GM18499 (cell line): Measurements from ENCODE around the gene PHLDA1.
A peak's percentile ranks its signal among the peaks of the same experiment; 100 is the strongest.

Experiments used
- ATAC-seq: cut with Tn5 transposase; IDR thresholded peaks from one replicate; pipeline ENCODE4 v1.9.1; 2021; ENCODE audit warnings: moderate number of reproducible peaks; ENCODE audit not compliant: insufficient read depth, unreplicated experiment

PHLDA1 gene

DNA sequence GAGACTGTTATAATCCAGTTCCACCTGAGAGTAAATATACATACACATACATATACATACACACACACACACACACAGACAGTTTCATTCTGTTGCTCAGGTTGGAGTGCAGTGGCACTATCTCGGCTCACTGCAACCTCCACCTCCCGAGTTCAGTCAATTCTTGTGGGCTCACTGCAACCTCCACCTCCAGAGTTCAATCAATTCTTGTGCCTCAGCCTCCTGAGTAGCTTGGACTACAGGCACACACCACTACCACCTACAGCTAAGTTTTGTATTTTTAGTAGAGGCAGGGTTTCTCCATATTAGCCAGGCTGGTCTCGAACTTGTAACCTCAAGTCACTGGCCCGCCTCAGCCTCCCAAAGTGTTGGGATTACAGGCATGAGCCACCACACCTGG lies 8.9 kb upstream of the PHLDA1 start:
- no peak for ATAC-seq

DNA sequence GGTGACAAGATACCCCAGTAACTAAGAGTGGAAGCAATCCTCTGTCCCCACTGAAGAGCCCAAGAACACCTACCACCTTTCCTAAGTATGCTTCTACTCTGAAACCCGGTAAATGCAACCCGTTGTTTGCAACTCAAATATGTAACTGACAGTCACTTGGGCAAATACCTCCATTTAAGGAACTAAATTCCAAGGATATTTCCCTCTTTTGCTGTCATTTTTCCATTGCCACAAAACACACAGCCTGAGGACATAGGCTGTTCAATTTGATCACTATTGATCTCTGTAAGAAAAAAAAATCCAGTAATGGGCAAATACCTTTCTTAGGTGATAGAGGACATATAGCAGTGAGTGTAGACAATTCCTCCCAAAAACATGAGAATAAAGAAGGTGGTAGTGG lies 6.6 kb upstream of the PHLDA1 start:
- no peak for ATAC-seq

DNA sequence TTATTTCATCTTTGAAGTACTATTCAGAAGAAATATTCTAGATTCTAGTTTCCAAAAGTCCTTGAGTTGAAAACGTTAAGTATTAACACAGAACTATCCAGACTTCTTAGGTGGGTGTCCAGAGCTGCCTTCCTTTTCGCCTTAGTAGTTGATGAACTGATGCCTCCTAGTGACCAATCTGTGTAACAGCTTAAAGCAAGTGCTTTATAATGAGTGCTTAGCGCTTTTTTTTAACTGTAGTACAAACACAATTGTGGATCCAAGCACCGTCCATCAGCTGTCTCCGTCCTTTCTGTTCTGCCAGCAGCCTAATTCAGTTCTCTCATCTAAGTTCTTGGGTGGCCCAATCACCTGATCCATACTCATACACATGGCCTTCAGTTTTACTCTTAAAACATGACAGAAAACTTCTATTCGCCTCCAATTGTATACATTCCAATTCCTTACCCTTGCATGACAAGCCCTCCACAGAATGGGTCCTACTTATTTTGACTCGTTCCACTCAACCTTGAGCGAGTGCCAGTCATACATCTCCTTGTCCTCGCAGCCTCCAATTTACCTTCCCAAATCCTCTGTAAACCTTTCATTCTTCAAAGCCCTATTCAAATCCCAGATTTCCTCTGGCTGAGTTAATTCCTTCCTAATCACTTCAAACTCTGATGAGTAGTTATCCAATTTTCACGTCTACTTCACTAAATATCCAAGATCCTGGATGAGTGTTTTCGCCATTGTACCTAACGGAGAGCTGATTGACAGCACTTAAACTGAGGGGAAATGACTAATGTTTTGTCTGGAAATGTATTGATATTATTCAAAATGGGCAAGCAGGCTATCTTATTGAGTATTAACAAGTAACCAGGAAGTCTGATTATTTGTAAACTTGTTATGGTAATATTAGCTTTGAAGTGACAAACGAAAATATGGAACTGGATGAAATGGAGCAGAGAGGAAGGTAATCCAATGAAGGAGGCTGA lies 5.8 kb upstream of the PHLDA1 start:
- ATAC-seq = peak; percentile 58

DNA sequence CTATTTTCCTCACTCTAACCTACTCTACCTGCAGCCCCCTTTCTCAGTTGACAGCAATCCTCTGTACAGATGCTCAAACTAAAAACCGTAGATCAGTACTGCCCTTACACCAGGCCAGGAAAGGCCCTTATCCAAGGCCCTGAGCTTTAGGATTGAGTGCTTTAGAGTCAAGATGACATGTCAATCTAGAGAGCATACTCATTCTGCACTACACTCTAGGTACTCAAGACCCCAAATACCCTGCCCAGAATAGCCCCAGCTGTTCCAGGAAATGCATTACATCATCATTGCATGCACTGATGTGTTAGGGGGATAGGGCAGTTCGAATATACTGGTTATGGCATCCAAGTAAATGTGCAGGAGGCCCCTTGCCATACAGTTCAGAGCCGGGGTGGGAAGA lies 3.5 kb upstream of the PHLDA1 start:
- no peak for ATAC-seq

DNA sequence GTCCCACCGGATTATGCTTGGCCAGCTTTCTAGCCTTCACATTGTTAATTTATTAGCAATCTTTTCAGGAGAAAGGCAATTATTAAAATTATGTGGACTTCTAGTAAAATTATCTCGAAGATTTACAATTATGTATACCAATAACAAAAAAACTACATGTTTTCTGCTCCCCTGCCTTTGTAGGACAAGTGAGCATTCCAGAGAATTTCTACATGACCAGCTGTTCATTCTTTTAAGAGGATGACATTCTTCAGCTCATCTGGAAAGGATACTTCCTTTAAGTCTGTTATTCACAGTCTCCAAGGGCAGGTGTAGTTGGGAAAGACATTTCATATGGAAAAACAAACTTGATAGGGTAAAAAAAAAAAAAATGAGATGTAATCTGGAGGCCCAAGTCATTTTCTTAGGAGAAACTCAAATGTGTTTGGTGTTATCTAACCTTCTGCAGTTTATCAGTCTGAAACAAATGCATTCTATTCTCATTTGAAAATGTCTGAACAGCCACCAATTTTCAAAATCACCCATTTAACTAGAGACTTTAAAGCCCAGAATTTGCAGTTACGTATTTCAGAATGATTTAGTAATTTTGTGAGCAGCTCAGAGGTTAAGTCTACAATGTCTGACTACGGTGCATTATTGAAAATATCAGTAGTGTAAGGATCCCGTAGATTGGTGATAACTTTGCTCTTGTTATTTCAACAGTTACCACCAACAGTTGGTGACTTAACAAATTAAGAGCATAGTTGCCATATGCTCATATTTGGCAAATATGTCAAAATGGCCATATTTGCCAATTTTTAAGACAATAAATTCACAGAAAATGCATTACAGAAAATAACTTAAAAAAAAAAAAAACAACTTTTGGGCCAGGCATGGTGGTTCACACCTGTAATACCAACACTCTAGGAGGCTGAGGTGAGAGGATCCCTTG lies 1.8 kb upstream of the PHLDA1 start:
- no peak for ATAC-seq

DNA sequence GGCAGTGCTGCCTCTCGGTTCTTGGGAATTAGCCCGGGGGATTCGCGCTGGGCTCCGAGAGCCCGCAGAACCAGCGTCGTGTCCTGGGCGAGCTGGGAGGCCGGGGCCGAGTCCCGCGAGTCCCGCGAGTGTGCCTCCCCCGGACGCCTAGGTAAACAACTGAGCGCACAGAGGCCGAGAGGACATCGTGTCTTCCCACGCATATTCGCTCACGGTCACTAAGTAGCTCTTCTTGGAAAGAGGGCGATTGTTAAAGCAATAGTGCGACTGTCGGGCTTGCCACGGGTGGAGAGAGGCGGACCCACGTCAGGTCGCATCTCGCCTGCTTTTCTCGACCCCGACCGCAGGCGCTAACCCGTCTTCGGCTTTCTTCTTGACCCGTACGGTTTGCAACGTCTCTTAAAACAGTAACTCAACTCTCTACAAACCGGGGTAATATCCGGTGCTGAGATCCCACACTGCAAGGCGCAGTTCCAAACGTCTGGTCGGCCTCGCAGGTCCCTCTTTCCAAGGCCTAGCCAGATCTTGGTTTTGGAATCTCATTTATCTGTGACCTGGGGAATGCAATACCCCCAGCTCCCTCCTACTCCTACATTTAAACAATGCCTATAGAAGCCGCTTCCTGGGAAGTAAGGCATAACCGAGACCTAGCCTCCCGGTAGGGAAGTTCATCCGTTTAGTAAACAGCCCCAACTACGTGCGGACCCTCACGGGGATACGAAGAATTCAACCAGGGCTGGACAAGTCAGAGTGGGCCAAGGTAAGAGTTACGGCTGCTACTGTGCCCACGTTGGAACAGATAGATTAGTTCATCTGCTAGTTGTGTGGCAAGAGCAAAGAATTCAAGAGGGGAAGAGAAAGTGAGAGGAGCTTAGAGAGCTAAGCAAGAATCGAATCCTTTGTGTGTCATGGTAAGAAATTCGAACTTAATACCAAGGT lies 736 bp upstream of the PHLDA1 start:
- peak; percentile 22 for ATAC-seq

DNA sequence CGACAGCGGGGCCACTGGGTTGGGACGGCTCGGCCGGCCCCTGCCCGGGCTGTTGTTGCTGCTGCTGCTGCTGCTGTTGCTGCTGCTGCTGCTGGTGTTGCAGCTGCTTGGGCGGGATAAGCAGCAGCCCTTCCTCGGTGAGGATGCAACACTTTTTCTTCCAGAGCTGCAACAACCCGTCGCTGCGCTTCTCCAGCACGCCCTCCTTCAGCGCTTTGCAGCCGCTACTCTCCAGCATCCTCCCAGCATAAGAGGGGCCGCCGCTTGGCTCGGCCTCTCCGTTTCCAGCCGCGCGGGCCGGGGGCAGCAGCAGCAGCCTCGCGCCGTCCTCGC lies 529 bp downstream of the PHLDA1 start:
- ATAC-seq = peak; percentile 8

DNA sequence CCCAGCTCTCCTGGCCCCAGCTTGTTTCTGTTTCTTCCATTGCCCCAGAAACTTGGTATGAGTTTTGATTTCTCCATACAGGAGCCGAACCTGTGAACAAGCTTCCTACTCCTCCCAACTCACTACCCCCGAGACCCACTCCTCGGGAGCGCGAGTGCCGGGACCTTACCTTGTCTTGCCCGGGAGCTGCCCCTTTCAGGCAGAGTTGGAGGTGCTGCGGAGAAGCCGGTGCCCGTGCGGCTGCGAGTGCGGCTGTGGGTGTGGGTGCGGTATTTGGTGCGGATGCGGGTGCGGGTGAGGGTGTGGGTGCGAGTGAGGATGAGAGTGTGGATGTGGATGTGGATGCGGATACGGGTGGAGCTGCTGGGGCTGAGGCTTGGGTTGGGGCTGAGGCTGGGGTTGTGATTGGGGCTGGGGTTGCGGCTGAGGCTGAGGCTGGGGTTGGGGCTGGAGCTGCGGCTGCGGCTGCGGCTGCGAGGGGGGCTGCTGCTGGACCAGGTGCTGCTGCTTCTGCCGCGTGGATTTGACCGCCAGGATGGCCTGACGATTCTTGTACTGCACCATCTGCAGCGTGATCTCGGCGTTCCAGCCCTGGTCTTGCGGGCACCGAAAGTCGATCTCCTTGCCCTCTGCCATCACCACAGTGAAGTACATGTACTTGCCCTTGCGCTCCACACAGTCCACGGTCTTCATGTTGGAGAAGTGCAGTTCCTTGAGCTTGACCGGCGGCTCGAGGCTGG lies 1.1 kb downstream of the PHLDA1 start:
- ATAC-seq = no peak

DNA sequence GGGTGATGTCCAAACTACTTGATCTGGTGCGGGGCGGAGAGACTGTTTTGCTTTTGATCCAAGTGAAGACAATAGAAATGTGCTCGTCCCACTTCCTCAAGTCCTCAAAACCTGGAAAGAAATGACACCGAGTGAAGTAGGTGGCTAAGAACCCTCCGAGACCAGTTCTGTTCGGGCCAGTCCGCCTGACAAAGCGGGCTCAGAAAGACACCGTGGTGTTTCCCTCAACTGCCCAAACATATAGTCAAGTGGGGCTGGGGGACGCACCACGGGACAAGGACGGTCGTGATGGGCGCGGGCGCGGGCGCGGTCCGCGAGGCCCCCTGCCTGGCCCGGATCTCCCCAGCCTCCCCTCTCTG lies 1.6 kb downstream of the PHLDA1 start:
- no peak for ATAC-seq

DNA sequence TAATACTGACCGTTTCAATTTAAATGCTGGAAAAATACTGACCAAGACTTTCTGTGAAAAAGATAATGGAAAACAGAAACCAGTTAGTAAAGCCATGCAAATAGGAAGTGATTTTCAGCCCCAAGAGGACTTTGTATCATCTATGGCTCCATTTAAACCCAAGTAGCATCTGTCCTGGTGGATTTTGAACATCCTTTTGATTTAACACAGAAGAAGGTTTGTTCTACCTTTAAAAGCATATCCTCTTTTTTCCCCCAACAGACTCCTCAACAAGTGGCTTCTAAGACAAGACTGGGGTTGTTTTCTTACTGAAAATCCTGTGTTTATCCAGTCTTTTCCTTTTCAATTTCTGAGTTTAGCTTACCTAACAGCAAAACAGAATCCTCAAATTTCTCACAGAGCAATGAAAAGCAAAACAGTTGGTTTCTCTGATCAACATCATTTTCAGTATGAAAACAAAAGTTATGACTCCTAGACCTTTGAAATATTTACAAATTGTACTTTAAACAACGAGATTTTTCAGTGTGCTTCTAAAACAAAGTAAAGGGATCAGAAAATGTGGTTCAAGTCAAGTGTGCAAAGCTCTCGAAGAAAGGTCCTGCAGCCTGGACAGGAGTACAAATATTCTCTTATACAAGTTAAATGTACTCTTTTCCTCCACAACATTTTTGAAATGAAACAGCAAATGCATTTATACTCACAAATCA lies 2.9 kb downstream of the PHLDA1 start:
- no peak for ATAC-seq

DNA sequence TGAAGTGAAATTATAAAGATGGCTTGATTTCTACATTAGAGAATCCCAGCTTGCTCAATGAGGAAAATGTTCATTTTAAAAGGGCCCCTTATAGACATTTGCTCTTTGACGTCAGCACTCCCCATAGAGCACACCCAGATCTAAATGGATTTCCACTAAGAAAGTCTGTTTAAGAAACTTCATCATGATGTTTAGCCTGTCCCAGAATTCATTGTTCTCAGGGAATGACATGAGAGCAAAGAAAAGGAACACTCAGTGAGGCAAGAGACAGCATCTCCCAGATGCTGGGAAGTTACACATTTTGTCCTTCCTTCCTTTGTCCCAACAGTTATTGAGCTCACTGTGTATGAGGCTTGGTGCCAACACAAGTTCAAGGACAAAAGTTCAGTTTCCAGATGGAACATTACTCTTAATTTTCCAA lies 4.9 kb downstream of the PHLDA1 start:
- ATAC-seq = no peak

DNA sequence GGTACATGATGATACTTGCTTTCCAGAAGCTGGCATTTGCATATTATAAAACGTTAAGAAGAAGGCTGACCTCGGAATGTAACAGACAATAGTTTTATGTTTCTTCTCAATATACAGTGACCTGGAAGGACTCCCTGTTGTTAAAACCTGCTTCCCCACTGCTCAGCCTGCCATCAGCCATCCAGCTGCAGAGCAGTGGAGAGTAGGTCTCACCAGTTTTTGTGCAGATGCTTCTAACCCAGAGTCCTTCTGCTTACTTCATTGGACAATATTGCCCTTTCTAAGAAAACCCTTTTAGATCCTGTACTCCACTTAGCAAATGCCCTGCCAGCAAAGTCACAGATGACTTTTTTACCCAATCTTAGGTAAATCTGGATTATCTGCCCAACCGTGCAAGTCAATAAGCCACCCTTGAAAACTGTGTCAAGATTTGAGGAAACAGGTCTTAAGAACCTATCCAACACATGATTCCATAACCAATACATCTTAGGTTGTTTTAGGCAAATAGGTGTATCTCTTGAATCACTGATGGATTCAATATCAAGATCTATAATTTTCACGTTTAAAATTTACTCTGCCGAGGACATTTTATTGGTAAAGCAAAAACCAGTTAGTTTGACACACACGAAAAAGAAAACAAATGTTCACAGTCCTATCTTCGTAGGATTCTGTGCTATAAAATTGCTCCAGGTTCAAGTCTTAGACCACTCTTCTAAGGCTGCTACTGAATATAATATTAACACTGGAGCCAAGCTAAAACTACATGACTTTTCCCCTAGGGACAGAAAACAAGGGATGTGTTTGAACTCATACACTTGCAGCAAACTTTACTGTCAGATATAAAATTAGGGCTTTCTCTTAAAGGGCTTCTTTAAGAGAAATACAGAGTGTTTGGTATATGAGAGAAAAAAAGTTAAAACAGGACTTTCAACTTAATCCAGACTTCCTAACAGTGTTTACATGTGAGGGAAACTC lies 5.7 kb downstream of the PHLDA1 start:
- no peak for ATAC-seq

DNA sequence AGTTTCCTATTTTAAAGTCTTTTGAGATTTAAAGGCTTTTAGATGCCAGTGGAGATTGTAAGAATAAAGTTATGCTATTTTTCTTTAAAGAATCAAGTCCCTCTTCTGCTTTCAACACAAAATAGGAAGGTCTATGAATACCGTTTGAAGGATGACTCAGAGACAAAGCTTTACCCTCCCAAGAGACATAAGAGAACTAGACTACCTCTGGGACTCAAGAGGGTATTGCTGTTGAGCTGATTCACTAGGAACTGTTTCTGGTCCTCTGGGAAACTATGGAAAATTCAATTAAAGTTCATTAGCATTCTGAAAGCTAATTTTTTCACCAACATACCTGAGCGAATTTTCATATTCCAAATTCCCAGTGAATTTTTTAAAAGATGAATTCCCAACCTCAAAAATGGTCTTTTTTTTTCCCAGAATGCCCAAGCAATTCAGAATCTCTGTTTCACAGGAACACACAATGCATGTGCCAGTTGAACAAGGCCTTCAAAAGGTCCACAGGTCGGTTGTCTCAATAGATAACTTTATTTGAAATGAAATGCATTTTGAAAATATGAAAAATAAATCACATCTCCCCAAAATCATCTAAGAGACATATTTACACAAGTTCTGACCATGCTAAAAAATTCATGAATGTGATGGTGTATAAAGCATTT lies 6.5 kb downstream of the PHLDA1 start:
- no peak for ATAC-seq

DNA sequence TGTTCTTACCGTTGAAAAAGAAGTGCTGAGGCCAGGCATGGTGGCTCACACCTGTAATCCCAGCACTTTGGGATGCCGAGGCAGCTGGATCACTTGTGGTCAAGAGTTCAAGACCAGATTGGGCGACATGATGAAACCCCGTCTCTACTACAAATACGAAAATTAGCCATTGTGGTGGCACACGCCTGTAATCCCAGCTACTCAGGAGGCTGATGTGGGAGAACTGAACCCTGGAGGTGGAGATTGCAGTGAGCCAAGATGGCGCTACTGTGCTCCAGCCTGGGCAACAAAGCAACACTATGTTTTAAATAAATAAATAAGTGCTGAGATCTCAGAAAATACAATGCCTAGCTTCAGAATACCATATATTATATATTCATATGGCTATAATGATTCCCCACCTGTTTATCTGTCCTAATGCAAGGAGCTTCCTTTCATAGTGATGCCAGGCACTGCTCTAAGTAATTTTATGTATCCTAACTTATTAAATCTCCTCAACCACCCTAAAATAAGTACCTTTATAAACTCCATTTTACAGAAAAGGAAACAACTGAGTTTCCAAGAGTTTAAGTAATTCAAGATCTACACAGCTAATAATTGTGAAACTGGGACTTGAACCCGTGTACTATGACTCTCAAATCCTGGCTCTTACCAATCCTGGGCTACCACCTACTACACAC lies 7.3 kb downstream of the PHLDA1 start:
- no peak for ATAC-seq

DNA sequence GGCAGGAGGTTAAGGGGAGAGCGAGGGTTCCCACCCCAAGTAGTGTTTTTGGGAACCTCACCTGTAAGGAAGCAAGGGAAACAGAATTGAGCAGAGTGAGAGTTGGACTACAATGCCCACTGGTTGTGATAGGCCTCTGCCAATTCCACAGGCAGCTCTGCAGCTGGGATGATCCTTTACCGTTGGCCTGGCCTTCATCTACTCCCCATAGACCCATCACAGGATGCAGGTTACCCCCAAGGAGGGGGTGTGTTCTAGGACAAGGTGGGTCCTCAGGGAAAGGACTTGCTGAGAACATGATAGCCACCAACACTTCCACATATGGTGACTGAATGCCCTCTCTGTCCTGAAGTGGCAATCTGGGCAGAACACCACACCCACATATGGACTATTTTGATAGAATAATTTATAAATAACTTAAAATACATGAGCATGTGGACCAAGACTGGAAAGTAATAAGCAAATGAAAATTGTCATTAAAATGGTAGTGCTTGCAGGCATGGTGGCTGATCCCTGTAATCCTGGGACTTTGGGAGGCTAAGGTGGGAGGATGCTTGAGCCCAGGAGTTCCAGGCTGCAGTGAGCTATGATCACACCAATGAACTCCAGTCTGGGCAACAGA lies 8.4 kb downstream of the PHLDA1 start:
- no peak for ATAC-seq

DNA sequence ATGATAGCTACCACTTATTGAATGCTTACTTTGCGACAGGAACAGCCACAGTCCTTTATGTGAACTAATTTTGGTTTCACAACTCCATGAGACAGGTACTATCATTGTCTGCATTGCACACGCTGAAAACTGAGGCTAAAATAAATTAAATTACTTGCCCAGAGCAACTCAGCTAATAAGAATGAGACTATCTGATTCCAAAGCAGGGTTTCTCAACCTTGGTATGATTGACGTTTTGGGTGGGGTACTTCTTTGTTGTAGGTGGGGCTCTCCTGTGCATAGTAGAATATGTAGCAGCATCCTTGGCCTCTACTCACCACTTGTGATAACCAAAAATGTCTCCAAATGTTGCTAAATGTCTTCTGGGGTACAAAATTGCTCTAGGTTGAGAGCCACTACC lies 9.1 kb downstream of the PHLDA1 start:
- no peak for ATAC-seq
